GM18909 (cell line): ENCODE data around the gene GALNT17.
"Not testable (repeated sequence)": the region's sequence is repeated elsewhere in the genome, so short reads cannot be mapped to it uniquely, and the experiment has no call there.

Experiments
- ATAC-seq: cut with Tn5 transposase; IDR thresholded peaks from one replicate; pipeline ENCODE4 v1.9.1; 2021; ENCODE audit warnings: mild to moderate bottlenecking; ENCODE audit not compliant: unreplicated experiment, poor library complexity

The GALNT17 gene

GRCh38 chr7:71157757-71158156, 25.8 kb downstream of the GALNT17 start:
- ATAC-seq: no peak

- no peak for ATAC-seq
Observed at GRCh38 chr7:71165708-71166107, 33.8 kb downstream of the GALNT17 start.

GRCh38 chr7:71171476-71171875, 39.5 kb downstream of the GALNT17 start:
- ATAC-seq: no peak

GRCh38 chr7:71173955-71174354, 42.0 kb downstream of the GALNT17 start:
- no peak for ATAC-seq

GRCh38 chr7:71182438-71182935, 50.5 kb downstream of the GALNT17 start:
- no peak for ATAC-seq

- no peak for ATAC-seq
Observed at GRCh38 chr7:71184136-71184535, 52.2 kb downstream of the GALNT17 start.

- no peak for ATAC-seq
Observed at GRCh38 chr7:71184609-71185008, 52.7 kb downstream of the GALNT17 start.

- ATAC-seq: no peak
Observed at GRCh38 chr7:71186535-71187057, 54.7 kb downstream of the GALNT17 start.

- ATAC-seq: no peak
Observed at GRCh38 chr7:71191771-71192170, 59.8 kb downstream of the GALNT17 start.

- no peak for ATAC-seq
Observed at GRCh38 chr7:71193099-71193810, 61.3 kb downstream of the GALNT17 start.

- no peak for ATAC-seq
Observed at GRCh38 chr7:71198391-71198790, 66.4 kb downstream of the GALNT17 start.

- ATAC-seq: no peak
Observed at GRCh38 chr7:71198887-71199286, 66.9 kb downstream of the GALNT17 start.

- no peak for ATAC-seq
Observed at GRCh38 chr7:71206184-71206583, 74.2 kb downstream of the GALNT17 start.

- no peak for ATAC-seq
Observed at GRCh38 chr7:71208881-71209280, 76.9 kb downstream of the GALNT17 start.

- ATAC-seq: not testable (repeated sequence)
Observed at GRCh38 chr7:71209484-71209883, 77.5 kb downstream of the GALNT17 start.

- ATAC-seq: no peak
Observed at GRCh38 chr7:71210220-71210619, 78.3 kb downstream of the GALNT17 start.

- ATAC-seq: not testable (repeated sequence)
Observed at GRCh38 chr7:71212433-71212832, 80.5 kb downstream of the GALNT17 start.

GRCh38 chr7:71216211-71216610, 84.3 kb downstream of the GALNT17 start:
- no peak for ATAC-seq

GRCh38 chr7:71220210-71220695, 88.3 kb downstream of the GALNT17 start:
- no peak for ATAC-seq

- no peak for ATAC-seq
Observed at GRCh38 chr7:71221049-71221448, 89.1 kb downstream of the GALNT17 start.

GRCh38 chr7:71221549-71221948, 89.6 kb downstream of the GALNT17 start:
- no peak for ATAC-seq

GRCh38 chr7:71227126-71227525, 95.2 kb downstream of the GALNT17 start:
- no peak for ATAC-seq
